ENCODE results near the gene AHSA1. TPM values are rescaled to one million over a fixed set of nuclear protein-coding genes. Genes with fewer than 3 reads are reported as not detected.

The AHSA1 gene
- total RNA-seq, 1 donor from 2014 or later, result 122 TPM

GRCh38 chr14:77485256-77485655, 27.4 kb downstream of the AHSA1 start:
- Histone ChIP-seq H3K36me3 (no peaks in the 10 kb centered on the region), H3K27me3 (ENCODE audit: low read depth) (no peaks in the 10 kb centered on the region), H3K9me3 (no peaks in the 10 kb centered on the region), H3K4me3 (no peak overlapping the region), H3K27ac (no peak overlapping the region), H3K4me1 (no peaks in the 10 kb centered on the region)
- intact Hi-C loops (cut with DNase I), result no loop called here
- no peak for DNase-seq
- peak in 1 of 2 donors; percentile 21 for ATAC-seq
- no peak for TF ChIP-seq CTCF (IDR thresholded peaks at IDR 0.05)

GRCh38 chr14:77485901-77486678, 28.2 kb downstream of the AHSA1 start:
- no peak for TF ChIP-seq CTCF (IDR thresholded peaks at IDR 0.05)
- no peaks in the 10 kb centered on the region for H3K4me1 ChIP-seq
- intact Hi-C loops (cut with DNase I), result no loop called here
- H3K27ac ChIP-seq, result no peak overlapping the region
- H3K4me3 ChIP-seq, result no peak overlapping the region
- no peaks in the 10 kb centered on the region for H3K27me3 ChIP-seq (ENCODE audit: low read depth)
- no peak for DNase-seq
- no peaks in the 10 kb centered on the region for H3K36me3 ChIP-seq
- ATAC-seq, result no peak
- no peaks in the 10 kb centered on the region for H3K9me3 ChIP-seq

GRCh38 chr14:77488558-77488957, 30.7 kb downstream of the AHSA1 start:
- H3K36me3 ChIP-seq, result no peaks in the 10 kb centered on the region
- no peaks in the 10 kb centered on the region for H3K9me3 ChIP-seq
- intact Hi-C loops (cut with DNase I), result no loop called here
- TF ChIP-seq CTCF (IDR thresholded peaks at IDR 0.05), result no peak
- H3K4me3 ChIP-seq, result no peak overlapping the region
- H3K27me3 ChIP-seq (ENCODE audit: low read depth), result no peaks in the 10 kb centered on the region
- ATAC-seq (no peak), DNase-seq (no peak)
- no peaks in the 10 kb centered on the region for H3K4me1 ChIP-seq
- H3K27ac ChIP-seq, result no peak overlapping the region

- DNase-seq (no peak), ATAC-seq (no peak)
- TF ChIP-seq CTCF (IDR thresholded peaks at IDR 0.05), result no peak
Measured at GRCh38 chr14:77489041-77489440, 31.1 kb downstream of the AHSA1 start.

GRCh38 chr14:77490347-77490986, 32.6 kb downstream of the AHSA1 start:
- no peaks in the 10 kb centered on the region for H3K4me1 ChIP-seq
- no peak overlapping the region for H3K27ac ChIP-seq
- H3K4me3 ChIP-seq, result no peak overlapping the region
- no peak for TF ChIP-seq CTCF (IDR thresholded peaks at IDR 0.05)
- H3K9me3 ChIP-seq, result no peaks in the 10 kb centered on the region
- intact Hi-C loops (cut with DNase I), result no loop called here
- DNase-seq, result no peak
- no peaks in the 10 kb centered on the region for H3K36me3 ChIP-seq
- H3K27me3 ChIP-seq (ENCODE audit: low read depth), result no peaks in the 10 kb centered on the region
- no peak for ATAC-seq

More at GRCh38 chr14:77489041-77489440, 31.1 kb downstream of the AHSA1 start:
- Histone ChIP-seq H3K36me3 (no peaks in the 10 kb centered on the region), H3K27ac (no peak overlapping the region), H3K9me3 (no peaks in the 10 kb centered on the region), H3K4me3 (no peak overlapping the region), H3K4me1 (no peaks in the 10 kb centered on the region), H3K27me3 (ENCODE audit: low read depth) (no peaks in the 10 kb centered on the region)
- intact Hi-C loops (cut with DNase I), result no loop called here
